ENCODE measurements around the gene SPDYE6. TPM values are rescaled to one million over a fixed set of nuclear protein-coding genes. Genes with fewer than 3 reads are reported as not detected.

The SPDYE6 gene
- polyA plus RNA-seq, 3 donors: 0.12 to 0.29 TPM; not detected in 1

DNA sequence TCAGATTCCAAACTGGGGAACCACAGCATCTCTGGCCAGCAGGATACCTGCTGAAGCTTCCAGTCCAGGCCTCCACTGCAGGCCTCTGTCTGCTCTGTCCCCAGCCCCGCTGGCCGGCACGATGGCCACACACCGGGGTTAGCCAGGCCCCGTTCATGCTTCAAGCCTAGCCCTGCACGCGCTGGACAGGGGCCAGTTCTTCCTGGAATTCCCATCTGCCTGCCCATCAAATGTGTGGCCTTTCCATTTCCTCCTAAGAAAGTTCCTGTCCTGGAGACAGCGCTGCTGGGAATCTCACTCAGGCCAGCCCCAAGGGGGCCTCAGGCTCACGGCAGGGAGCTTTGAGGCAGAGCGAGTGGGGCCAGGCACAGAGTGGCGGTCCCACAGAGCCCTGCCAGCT, 51.6 kb downstream of the SPDYE6 start:
- H3K36me3 ChIP-seq (replicated peaks in 1 of 2; ENCODE audit: control insufficient read depth in 1 of 2, insufficient read depth in 2 of 2, low read length in 2 of 2): peaks cover 19 to 33% of the 10 kb centered on the region in 2 donors
- no peak for DNase-seq
- peaks cover 75% of the 10 kb centered on the region for H4K20me1 ChIP-seq (ENCODE audit: insufficient read depth, low read length)
- Mint-ChIP-seq H3K4me3 (no peak overlapping the region), H3K27me3 (ENCODE audit: low read depth in 3 of 3) (peaks cover 0 to 1% (median 0%) of the 10 kb centered on the region in 3 donors), H3K4me1 (peaks cover 39% of the 10 kb centered on the region), H3K36me3 (peaks cover 20 to 39% of the 10 kb centered on the region in 2 donors), H3K9me3 (peaks cover 0 to 2% (median 0%) of the 10 kb centered on the region in 7 donors), H3K27ac (no peak overlapping the region)
- WGBS (ENCODE audit: insufficient coverage): 97% methylated on average over 11 of the region's 11 CpGs
- H3K4me1 ChIP-seq (ENCODE audit: control insufficient read depth in 1 of 2, insufficient read depth in 2 of 2, low read length in 2 of 2): peaks cover 26 to 41% of the 10 kb centered on the region in 2 donors
- H3K27me3 ChIP-seq (ENCODE audit: control insufficient read depth in 2 of 2, insufficient read depth in 2 of 2, low read length in 2 of 2): no peaks in the 10 kb centered on the region
- H3K27ac ChIP-seq (ENCODE audit: low read depth in 1 of 2, low read length in 2 of 2): no peak overlapping the region
- no peak overlapping the region for H3K9ac ChIP-seq (ENCODE audit: insufficient read depth, low read length, poor library complexity, severe bottlenecking)
- H3K9me3 ChIP-seq (replicated peaks in 1 of 2; ENCODE audit: control insufficient read depth in 1 of 2, insufficient read depth in 1 of 2, low read length in 2 of 2): no peaks in the 10 kb centered on the region
- no peak overlapping the region for H3K4me3 ChIP-seq (replicated peaks in 1 of 3; ENCODE audit: low read depth in 2 of 3, low read length in 3 of 3)
- TF ChIP-seq, protein P1, sequence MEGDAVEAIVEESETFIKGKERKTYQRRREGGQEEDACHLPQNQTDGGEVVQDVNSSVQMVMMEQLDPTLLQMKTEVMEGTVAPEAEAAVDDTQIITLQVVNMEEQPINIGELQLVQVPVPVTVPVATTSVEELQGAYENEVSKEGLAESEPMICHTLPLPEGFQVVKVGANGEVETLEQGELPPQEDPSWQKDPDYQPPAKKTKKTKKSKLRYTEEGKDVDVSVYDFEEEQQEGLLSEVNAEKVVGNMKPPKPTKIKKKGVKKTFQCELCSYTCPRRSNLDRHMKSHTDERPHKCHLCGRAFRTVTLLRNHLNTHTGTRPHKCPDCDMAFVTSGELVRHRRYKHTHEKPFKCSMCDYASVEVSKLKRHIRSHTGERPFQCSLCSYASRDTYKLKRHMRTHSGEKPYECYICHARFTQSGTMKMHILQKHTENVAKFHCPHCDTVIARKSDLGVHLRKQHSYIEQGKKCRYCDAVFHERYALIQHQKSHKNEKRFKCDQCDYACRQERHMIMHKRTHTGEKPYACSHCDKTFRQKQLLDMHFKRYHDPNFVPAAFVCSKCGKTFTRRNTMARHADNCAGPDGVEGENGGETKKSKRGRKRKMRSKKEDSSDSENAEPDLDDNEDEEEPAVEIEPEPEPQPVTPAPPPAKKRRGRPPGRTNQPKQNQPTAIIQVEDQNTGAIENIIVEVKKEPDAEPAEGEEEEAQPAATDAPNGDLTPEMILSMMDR (IDR thresholded peaks at IDR 0.05): no peak
- H2AFZ ChIP-seq (ENCODE audit: insufficient read depth, low read depth, low read length, poor library complexity, severe bottlenecking): no peak overlapping the region
- H3K4me2 ChIP-seq (replicated peaks; ENCODE audit: extremely low read depth, low read length, poor library complexity, severe bottlenecking): no peak overlapping the region
- no peaks in the 10 kb centered on the region for H3K79me2 ChIP-seq (ENCODE audit: insufficient read depth, low read length)
- intact Hi-C loops (cut with micrococcal nuclease): no loop called here

DNA sequence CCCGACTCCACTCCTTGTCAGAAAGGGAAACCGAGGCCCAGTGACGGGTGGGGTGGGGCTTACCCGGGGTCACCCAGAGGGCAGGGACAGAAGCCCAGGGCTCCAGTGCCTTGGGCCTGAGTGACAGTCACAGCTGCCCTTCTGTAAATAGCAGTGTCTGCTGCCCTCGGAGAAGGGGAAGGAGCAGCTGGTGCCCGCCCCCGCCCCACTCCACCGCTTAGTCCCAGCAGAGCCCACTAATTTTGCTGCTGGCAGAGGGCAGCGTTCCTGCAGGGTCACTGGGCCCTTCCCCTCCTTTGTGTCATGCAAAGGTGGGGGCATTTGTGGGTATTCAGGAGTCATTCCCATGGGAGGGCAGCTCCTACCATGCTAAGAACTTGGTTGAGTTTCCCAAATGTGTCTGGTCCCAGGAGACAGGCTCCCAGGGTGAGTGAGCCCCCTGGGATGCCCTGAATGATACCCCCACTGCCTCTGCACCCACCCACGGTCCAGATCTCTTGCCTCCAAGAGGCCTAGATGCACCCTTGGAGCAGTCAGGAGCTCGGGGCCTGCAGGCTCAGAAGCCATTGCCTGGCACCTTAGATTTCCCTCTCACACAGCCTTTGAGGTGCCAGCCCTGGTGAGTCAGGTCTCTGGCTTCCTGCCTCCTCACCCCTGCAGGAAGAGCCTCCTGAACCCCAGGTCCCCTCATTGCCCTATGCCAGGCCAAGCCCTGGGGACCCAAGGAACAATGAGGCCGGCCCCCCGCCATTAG, 52.4 kb downstream of the SPDYE6 start:
- Histone ChIP-seq H3K79me2 (ENCODE audit: insufficient read depth, low read length) (no peaks in the 10 kb centered on the region), H3K9me3 (replicated peaks in 1 of 2; ENCODE audit: control insufficient read depth in 1 of 2, insufficient read depth in 1 of 2, low read length in 2 of 2) (no peaks in the 10 kb centered on the region), H3K9ac (ENCODE audit: insufficient read depth, low read length, poor library complexity, severe bottlenecking) (no peak overlapping the region), H4K20me1 (ENCODE audit: insufficient read depth, low read length) (peaks cover 77% of the 10 kb centered on the region), H2AFZ (ENCODE audit: insufficient read depth, low read depth, low read length, poor library complexity, severe bottlenecking) (no peak overlapping the region), H3K4me3 (replicated peaks in 1 of 3; ENCODE audit: low read depth in 2 of 3, low read length in 3 of 3) (no peak overlapping the region), H3K4me2 (replicated peaks; ENCODE audit: extremely low read depth, low read length, poor library complexity, severe bottlenecking) (no peak overlapping the region), H3K27me3 (ENCODE audit: control insufficient read depth in 2 of 2, insufficient read depth in 2 of 2, low read length in 2 of 2) (no peaks in the 10 kb centered on the region), H3K27ac (ENCODE audit: low read depth in 1 of 2, low read length in 2 of 2) (peak overlapping the region in 1 of 2 donors; percentile 31), H3K36me3 (replicated peaks in 1 of 2; ENCODE audit: control insufficient read depth in 1 of 2, insufficient read depth in 2 of 2, low read length in 2 of 2) (peaks cover 16 to 26% of the 10 kb centered on the region in 2 donors), H3K4me1 (ENCODE audit: control insufficient read depth in 1 of 2, insufficient read depth in 2 of 2, low read length in 2 of 2) (peaks cover 31 to 46% of the 10 kb centered on the region in 2 donors)
- TF ChIP-seq, protein P1 (IDR thresholded peaks at IDR 0.05): no peak
- Mint-ChIP-seq H3K36me3 (peaks cover 17 to 31% of the 10 kb centered on the region in 2 donors), H3K27me3 (ENCODE audit: low read depth in 3 of 3) (peaks cover 0 to 1% (median 0%) of the 10 kb centered on the region in 3 donors), H3K27ac (peak overlapping the region in 1 of 7 donors; percentile 36), H3K9me3 (no peaks in the 10 kb centered on the region), H3K4me1 (peaks cover 45% of the 10 kb centered on the region), H3K4me3 (no peak overlapping the region)
- 72% methylated on average over 9 of the region's 13 CpGs for WGBS (ENCODE audit: insufficient coverage)
- intact Hi-C loops (cut with micrococcal nuclease): no loop called here
- DNase-seq: no peak
